Activated CD4-positive, alpha-beta memory T cell treated with anti-CD3 and anti-CD28 coated beads, Interleukin-2, amount 10 ng/mL, durations not matched to agents 7 days and 5 days (primary cell): ENCODE measurements around the gene DUSP10. TPM values are rescaled to one million over a fixed set of nuclear protein-coding genes. Genes with fewer than 3 reads are reported as not detected.
A peak's percentile ranks its signal among the peaks of the same experiment; 100 is the strongest.

Source experiments
- CTCF ChIA-PET: fragments of 350-600 bp; sonication (Branson Sonifier 250); formaldehyde crosslinking; loops from one replicate; lab custom pipeline; 2021; ENCODE audit warnings: antibody characterized with exemption, inconsistent platforms; lab: Charles Lee
- POLR2A ChIA-PET: fragments of 350-600 bp; sonication (Branson Sonifier 250); formaldehyde crosslinking; loops from one replicate; lab custom pipeline; 2021; ENCODE audit warnings: antibody characterized with exemption; lab: Charles Lee
- DNase-seq: peaks from one replicate; pipeline ENCODE4 v3.0.0-alpha.2; 2020
- H3K27ac Mint-ChIP-seq: one replicate; pipeline ENCODE4 v1.8.0; 2021; ENCODE audit warnings: mild to moderate bottlenecking, mixed read lengths
- H3K27me3 Mint-ChIP-seq: one replicate; pipeline ENCODE4 v1.8.0; 2021; ENCODE audit warnings: mixed read lengths
- H3K36me3 Mint-ChIP-seq: one replicate; pipeline ENCODE4 v1.8.0; 2021; ENCODE audit warnings: low read depth, mixed read lengths
- H3K4me1 Mint-ChIP-seq: one replicate; pipeline ENCODE4 v1.8.0; 2021; ENCODE audit warnings: mixed read lengths
- H3K4me3 Mint-ChIP-seq: one replicate; pipeline ENCODE4 v1.8.0; 2021; ENCODE audit warnings: mild to moderate bottlenecking, mixed read lengths
- H3K9me3 Mint-ChIP-seq: one replicate; pipeline ENCODE4 v1.8.0; 2021; ENCODE audit warnings: mixed read lengths
- total RNA-seq, 2 experiments: library from RNA; stranded (reverse); gene quantifications; one replicate each; pipeline ENCODE4 v1.2.3, GENCODE V29; 2021

DUSP10 gene
- total RNA-seq, 2 experiments from 2014 or later, result 18.8 to 20.5 TPM

DNA sequence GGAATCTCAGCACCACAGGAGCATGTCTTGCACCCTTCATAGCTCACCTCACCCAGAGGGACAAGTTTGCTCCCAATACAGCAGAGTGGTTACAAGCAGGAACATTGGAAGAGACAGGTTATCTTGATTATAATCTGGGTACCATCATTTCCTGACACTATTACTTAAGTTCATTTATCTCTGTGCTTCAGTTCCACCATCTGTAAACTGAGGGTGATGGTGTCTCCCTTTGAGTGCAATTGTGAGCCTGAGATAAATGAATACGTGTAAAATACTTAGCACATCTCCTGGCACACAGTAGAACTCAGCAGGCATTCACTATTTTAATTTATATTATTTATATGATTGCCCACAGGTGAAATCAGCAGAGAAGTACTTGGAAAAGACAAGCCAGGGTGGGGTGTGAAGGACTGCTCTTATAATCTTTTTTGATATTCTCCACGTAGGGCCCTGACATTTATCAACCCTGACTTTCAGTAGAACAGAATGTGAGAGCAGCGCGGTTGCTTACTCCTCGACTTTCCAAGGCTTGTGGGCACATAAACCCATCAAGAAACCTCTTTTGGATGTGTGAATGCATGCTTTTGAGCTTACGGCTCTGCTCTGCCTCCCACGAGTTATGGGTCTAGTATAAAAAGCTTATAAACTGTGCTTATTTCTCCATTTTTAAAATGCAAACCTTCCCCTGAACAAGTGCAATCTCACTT lies 34.9 kb downstream of the DUSP10 start:
- Mint-ChIP-seq H3K27ac (peak overlapping the region; percentile 23), H3K36me3 (peaks cover 60% of the 10 kb centered on the region), H3K4me3 (no peak overlapping the region), H3K27me3 (no peaks in the 10 kb centered on the region), H3K9me3 (no peaks in the 10 kb centered on the region), H3K4me1 (peaks cover 57% of the 10 kb centered on the region)
- no peak for DNase-seq
- CTCF ChIA-PET, result interaction anchor here (0.9 to 10.2 kb wide), 4 partner anchors 13 to 35 kb away, joined by 3 to 82 read pairs (median 4); partner anchors contain the start of gene DUSP10
- POLR2A ChIA-PET, result interaction anchor here (0.7 to 10.2 kb wide), 11 partner anchors 8 to 72 kb away, joined by 3 to 299 read pairs (median 6); partner anchors contain the start of gene DUSP10

DNA sequence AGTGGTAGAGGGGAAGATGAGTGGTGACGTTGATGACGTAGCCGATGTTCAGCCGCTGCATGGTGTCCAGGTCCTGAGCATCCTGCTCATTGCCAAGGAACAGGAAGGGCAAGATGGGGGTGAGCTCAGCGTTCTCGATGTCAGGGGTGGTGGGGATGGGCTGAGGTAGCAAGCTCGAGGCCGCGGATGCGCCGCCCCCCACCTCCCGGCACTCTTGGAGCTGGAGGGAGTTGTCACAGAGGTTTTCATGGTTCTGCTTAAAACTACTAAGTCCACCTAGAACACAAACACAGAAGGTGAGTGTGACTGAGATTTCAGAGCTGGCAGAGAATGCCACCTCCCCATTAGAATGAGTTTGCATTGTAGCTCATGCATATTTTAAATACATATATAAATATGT lies 35.7 kb downstream of the DUSP10 start:
- ChIA-PET CTCF (interaction anchor here (1.1 to 10.2 kb wide), 2 partner anchors 14 to 36 kb away, joined by 4 to 82 read pairs; partner anchors contain the start of gene DUSP10), POLR2A (interaction anchor here (0.7 to 10.2 kb wide), 4 partner anchors 9 to 35 kb away, joined by 3 to 299 read pairs (median 8); partner anchors contain the start of gene DUSP10)
- Mint-ChIP-seq H3K27me3 (no peaks in the 10 kb centered on the region), H3K4me3 (no peak overlapping the region), H3K4me1 (peaks cover 48% of the 10 kb centered on the region), H3K36me3 (peaks cover 66% of the 10 kb centered on the region), H3K9me3 (no peaks in the 10 kb centered on the region), H3K27ac (no peak overlapping the region)
- DNase-seq, result no peak

DNA sequence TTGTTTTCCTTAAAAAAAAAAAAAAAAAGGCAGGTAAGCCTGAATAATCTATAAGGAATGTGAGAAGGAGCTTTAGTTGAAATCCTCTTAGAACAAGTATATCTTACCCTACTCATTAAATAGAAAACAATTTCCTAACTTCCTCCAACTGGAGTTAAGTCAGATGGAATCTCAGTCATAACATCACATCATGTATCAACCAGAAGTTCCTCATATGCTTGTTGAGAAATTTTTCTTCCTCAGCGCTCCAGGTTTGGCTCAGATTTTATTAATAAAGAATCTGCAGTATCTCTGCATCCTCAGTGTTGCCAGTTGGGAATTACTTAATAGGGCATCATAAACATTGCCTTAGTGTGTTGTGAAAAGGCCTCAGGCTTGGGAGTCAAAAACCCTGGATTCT lies 37.6 kb downstream of the DUSP10 start:
- no peaks in the 10 kb centered on the region for H3K9me3 Mint-ChIP-seq
- peaks cover 65% of the 10 kb centered on the region for H3K36me3 Mint-ChIP-seq
- ChIA-PET CTCF (no interaction called here), POLR2A (interaction anchor here (0.8 to 3.2 kb wide), 2 partner anchors 8 to 38 kb away, joined by 3 to 10 read pairs; partner anchors contain the start of gene DUSP10)
- peaks cover 34% of the 10 kb centered on the region for H3K4me1 Mint-ChIP-seq
- H3K4me3 Mint-ChIP-seq, result no peak overlapping the region
- H3K27me3 Mint-ChIP-seq, result no peaks in the 10 kb centered on the region
- H3K27ac Mint-ChIP-seq, result no peak overlapping the region
- no peak for DNase-seq

GRCh38 chr1:221701570-221702186 lies 40.2 kb downstream of the DUSP10 start:
- H3K4me3 Mint-ChIP-seq, result no peak overlapping the region
- no peaks in the 10 kb centered on the region for H3K9me3 Mint-ChIP-seq
- CTCF ChIA-PET, result interaction anchor here (0.7 kb wide), 1 partner anchor 21 kb away, joined by 3 read pairs; no protein-coding TSS in a partner anchor
- DNase-seq, result no peak
- peaks cover 68% of the 10 kb centered on the region for H3K36me3 Mint-ChIP-seq
- H3K27ac Mint-ChIP-seq, result no peak overlapping the region
- H3K27me3 Mint-ChIP-seq, result no peaks in the 10 kb centered on the region
- POLR2A ChIA-PET, result interaction anchor here (2.7 to 3.2 kb wide), 2 partner anchors 40 kb away, joined by 10 to 13 read pairs; partner anchors contain the start of gene DUSP10
- H3K4me1 Mint-ChIP-seq, result peaks cover 20% of the 10 kb centered on the region

DNA sequence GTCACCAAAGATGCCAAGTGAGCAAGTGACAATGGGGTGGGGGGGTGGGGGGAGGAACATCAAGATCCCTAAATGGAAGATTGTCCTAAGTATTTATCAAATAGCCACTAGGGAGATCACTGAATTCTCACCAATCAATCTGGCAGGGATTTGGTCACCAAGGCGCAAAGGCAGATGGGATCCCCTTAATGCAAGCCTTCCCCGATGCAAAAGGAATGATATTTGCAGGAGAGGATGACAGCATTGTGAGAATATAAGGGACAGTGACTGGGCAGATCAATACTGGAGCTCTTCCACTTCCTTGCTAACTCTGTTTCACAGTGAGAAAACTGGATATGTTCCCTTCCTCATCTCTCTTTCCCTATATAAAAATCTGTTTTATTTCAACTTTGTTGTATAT lies 40.9 kb downstream of the DUSP10 start:
- Mint-ChIP-seq H3K4me3 (no peak overlapping the region), H3K9me3 (no peaks in the 10 kb centered on the region), H3K4me1 (peaks cover 16% of the 10 kb centered on the region), H3K36me3 (peaks cover 66% of the 10 kb centered on the region), H3K27ac (no peak overlapping the region), H3K27me3 (no peaks in the 10 kb centered on the region)
- DNase-seq, result no peak
- POLR2A ChIA-PET, result interaction anchor here (1.4 to 2.7 kb wide), 2 partner anchors 11 to 41 kb away, joined by 3 to 13 read pairs; partner anchors contain the start of gene DUSP10
- CTCF ChIA-PET, result interaction anchor here (0.7 to 0.9 kb wide), 2 partner anchors 12 to 22 kb away, joined by 3 to 4 read pairs; no protein-coding TSS in a partner anchor

DNA sequence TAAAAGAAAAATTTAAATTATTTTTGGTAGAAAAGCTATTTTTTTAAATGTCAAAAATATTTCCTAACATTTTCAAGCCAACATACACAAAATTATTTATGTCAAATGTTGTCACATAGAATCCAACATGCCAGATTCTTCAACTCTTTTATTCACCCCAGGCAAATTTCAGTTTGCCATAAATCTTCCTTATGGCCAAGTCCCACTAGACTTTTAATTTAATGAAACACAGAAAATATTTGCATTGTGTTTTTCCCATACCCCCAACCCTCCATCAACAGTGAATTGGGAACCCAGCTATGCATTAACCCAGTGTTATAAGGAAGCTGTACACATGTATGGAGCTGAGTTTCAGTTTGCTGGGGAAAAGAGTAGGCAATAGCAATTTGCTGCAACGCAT lies 41.4 kb downstream of the DUSP10 start:
- Mint-ChIP-seq H3K27me3 (no peaks in the 10 kb centered on the region), H3K4me1 (peaks cover 13% of the 10 kb centered on the region), H3K27ac (no peak overlapping the region), H3K36me3 (peaks cover 62% of the 10 kb centered on the region), H3K9me3 (no peaks in the 10 kb centered on the region), H3K4me3 (no peak overlapping the region)
- POLR2A ChIA-PET, result interaction anchor here (1.4 to 2.7 kb wide), 2 partner anchors 12 to 41 kb away, joined by 3 to 13 read pairs; partner anchors contain the start of gene DUSP10
- CTCF ChIA-PET, result interaction anchor here (0.7 to 0.9 kb wide), 2 partner anchors 12 to 22 kb away, joined by 3 to 4 read pairs; no protein-coding TSS in a partner anchor
- no peak for DNase-seq

DNA sequence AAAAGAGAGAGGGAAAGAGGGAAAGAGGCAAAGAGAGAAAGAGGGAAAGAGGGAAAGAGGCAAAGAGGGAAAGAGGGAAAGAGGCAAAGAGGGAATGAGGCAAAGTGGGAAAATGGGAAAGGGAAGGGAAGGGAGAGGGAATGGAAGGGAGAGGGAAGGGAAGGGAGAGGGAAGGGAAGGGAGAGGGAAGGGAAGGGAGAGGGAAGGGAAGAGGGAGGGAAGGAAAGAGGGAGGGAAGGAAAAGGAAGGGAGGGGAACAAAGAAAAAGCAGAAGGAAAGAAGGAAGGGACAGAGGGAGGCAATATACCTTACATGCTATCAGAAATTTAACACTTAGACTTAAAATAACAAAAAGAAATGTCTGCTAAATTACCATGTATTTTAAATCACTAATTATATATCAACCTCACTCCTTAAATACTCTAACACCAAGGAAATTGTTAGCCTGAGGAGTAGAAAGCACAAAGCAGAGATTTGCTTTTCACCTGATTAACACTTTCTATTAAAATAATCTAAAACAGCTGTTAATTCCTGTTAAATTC lies 41.8 kb downstream of the DUSP10 start:
- Mint-ChIP-seq H3K9me3 (no peaks in the 10 kb centered on the region), H3K27ac (no peak overlapping the region), H3K27me3 (no peaks in the 10 kb centered on the region), H3K4me3 (no peak overlapping the region), H3K4me1 (peaks cover 11% of the 10 kb centered on the region), H3K36me3 (peaks cover 58% of the 10 kb centered on the region)
- POLR2A ChIA-PET, result interaction anchor here (1.4 to 2.7 kb wide), 2 partner anchors 12 to 42 kb away, joined by 3 to 13 read pairs; partner anchors contain the start of gene DUSP10
- CTCF ChIA-PET, result interaction anchor here (0.9 kb wide), 1 partner anchor 13 kb away, joined by 4 read pairs; no protein-coding TSS in a partner anchor
- no peak for DNase-seq

DNA sequence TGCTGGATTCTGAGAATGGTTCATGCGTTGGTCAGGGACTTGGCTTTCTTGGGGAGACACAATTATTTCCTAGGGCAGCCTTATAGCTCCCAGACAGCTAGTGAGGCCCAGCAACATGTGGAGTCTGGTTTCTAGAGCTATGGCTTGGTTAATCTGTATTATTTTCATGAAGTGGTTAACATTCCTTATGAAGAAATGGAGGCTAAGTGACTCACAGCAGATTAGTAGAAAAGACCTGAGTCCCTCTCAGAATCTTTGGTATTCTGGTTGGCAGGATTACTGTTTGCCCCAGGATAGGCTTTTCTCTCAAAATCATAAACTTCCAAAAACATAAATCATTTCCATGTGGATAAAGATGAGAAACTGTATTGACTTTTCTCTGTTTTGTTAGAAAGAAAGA lies 42.3 kb downstream of the DUSP10 start:
- CTCF ChIA-PET, result interaction anchor here (1.5 kb wide), 1 partner anchor 9 kb away, joined by 3 read pairs; no protein-coding TSS in a partner anchor
- no peak for DNase-seq
- no peaks in the 10 kb centered on the region for H3K27me3 Mint-ChIP-seq
- H3K36me3 Mint-ChIP-seq, result peaks cover 55% of the 10 kb centered on the region
- POLR2A ChIA-PET, result interaction anchor here (0.8 to 2.7 kb wide), 2 partner anchors 8 to 42 kb away, joined by 5 to 13 read pairs; partner anchors contain the start of gene DUSP10
- no peaks in the 10 kb centered on the region for H3K9me3 Mint-ChIP-seq
- no peak overlapping the region for H3K4me3 Mint-ChIP-seq
- peaks cover 11% of the 10 kb centered on the region for H3K4me1 Mint-ChIP-seq
- H3K27ac Mint-ChIP-seq, result no peak overlapping the region

DNA sequence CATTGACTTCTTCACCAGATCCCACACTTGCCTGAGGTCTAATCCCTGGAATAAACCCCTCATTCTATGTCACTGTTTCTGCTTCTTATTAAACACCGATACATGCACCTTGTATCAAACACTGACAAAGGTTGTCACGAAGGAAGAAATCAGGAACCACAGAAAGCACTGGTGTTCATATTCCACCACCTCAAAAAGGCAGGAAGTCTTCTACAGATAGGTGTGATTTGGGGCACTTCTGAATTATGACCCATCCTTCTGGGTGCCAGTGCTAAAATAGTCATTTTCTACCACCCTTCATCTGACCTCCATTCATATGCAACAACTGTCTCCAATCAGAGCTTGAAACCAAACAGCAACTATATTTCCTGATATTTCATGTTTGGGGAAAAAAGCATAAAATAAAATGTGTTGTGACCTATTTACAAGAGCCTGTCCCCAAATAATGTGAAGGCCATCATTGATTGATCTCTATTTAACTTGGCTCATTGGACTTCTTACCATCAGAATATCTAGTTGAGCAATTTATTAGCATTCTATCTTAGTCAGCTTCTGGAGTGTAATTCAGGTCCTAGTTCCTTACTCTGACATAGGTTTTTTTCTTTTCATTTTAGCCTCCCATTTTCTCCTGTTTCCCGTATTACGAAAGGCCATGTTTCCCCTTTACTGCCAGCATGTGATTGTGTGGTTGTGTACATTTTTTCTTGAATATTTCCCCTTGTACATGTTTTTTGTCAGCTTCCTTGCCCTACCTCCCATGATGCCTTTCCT lies 43.1 kb downstream of the DUSP10 start:
- CTCF ChIA-PET, result interaction anchor here (1.5 kb wide), 1 partner anchor 10 kb away, joined by 3 read pairs; no protein-coding TSS in a partner anchor

DNA sequence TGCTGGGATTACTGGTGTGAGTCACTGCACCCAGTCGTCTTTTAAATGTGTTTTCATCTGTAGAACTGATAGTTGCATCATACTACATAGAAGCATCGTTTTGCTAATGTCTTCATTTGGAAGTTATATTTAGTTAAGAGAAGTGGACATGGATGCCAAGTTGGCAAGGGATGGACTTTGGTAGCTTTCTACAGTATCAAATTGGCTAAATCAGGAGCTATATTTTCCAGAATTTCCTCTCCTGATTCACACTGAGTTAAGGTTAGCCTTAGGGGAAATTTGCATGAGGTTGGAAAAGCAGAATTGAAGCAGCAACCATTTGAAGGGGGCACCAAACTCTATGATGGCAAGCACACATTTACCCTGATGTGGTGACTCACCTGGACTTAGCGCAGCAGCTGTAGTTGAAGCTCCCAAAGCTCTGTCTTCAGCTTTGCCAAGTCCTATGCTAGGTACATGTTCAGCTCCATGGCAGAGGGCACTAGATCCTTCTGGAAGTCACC lies 43.9 kb downstream of the DUSP10 start:
- Mint-ChIP-seq H3K4me1 (peaks cover 11% of the 10 kb centered on the region), H3K9me3 (no peaks in the 10 kb centered on the region), H3K4me3 (no peak overlapping the region), H3K27me3 (no peaks in the 10 kb centered on the region), H3K27ac (no peak overlapping the region), H3K36me3 (peaks cover 44% of the 10 kb centered on the region)
- no peak for DNase-seq
- ChIA-PET POLR2A (interaction anchor here (0.8 to 2.4 kb wide), 3 partner anchors 14 to 45 kb away, joined by 3 to 7 read pairs (median 3); partner anchors contain the start of gene DUSP10), CTCF (no interaction called here)

More for the DNA sequence above, 43.1 kb downstream of the DUSP10 start:
- no peaks in the 10 kb centered on the region for H3K27me3 Mint-ChIP-seq
- POLR2A ChIA-PET, result interaction anchor here (0.8 to 2.7 kb wide), 3 partner anchors 9 to 43 kb away, joined by 5 to 13 read pairs (median 7); partner anchors contain the start of gene DUSP10
- H3K9me3 Mint-ChIP-seq, result no peaks in the 10 kb centered on the region
- H3K36me3 Mint-ChIP-seq, result peaks cover 48% of the 10 kb centered on the region
- no peak for DNase-seq
- no peak overlapping the region for H3K27ac Mint-ChIP-seq
- H3K4me3 Mint-ChIP-seq, result no peak overlapping the region
- H3K4me1 Mint-ChIP-seq, result peaks cover 11% of the 10 kb centered on the region

DNA sequence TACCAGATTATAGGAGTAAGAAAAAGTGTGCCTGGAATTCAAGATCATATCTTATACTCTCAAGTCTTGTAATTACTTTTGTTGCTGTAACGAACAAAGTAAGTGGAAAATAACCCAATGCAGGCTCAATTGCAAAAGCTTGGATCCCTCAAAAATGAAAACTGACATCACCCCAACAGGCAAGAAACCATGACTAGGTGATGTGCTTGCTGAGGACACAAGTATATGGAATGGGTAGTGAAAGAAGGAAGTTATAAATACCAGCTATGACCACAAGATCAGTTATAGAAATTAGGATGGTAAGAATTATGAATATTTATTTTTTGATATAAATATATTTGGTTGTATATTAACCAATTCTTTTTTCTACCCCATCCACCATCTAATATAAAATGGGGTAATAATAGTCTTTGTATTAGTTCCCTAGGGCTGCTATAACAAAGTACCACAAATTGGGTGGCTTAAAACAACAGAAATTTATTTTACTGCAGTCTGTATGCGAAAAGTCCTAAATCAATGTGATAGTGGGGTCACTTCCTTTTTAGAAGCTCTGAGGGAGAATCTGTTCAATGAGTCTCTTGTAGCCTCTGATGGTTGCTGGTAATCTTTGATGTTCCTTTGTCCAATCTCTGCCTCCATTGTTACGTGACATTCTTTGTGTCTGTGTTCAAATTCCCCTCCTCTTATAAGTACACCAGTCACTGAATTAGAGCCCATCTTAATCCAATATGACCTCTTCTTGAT lies 45.0 kb downstream of the DUSP10 start:
- peaks cover 35% of the 10 kb centered on the region for H3K36me3 Mint-ChIP-seq
- H3K27me3 Mint-ChIP-seq, result no peaks in the 10 kb centered on the region
- H3K4me3 Mint-ChIP-seq, result no peak overlapping the region
- no peak for DNase-seq
- H3K27ac Mint-ChIP-seq, result no peak overlapping the region
- peaks cover 17% of the 10 kb centered on the region for H3K4me1 Mint-ChIP-seq
- ChIA-PET POLR2A (interaction anchor here (0.8 to 2.4 kb wide), 4 partner anchors 9 to 47 kb away, joined by 3 to 7 read pairs (median 4); partner anchors contain the start of gene DUSP10), CTCF (no interaction called here)
- H3K9me3 Mint-ChIP-seq, result no peaks in the 10 kb centered on the region
